Hematopoietic multipotent progenitor cell treated with erythropoietin and hydrocortisone succinate and interleukin-3 and kit ligand, for 4 days (in vitro differentiated cells): ENCODE measurements around the gene SPNS3.

ENCODE experiments used
- DNase-seq: peaks from one replicate; pipeline ENCODE4 v3.0.0-alpha.2; 2015

SPNS3 gene, protein sequence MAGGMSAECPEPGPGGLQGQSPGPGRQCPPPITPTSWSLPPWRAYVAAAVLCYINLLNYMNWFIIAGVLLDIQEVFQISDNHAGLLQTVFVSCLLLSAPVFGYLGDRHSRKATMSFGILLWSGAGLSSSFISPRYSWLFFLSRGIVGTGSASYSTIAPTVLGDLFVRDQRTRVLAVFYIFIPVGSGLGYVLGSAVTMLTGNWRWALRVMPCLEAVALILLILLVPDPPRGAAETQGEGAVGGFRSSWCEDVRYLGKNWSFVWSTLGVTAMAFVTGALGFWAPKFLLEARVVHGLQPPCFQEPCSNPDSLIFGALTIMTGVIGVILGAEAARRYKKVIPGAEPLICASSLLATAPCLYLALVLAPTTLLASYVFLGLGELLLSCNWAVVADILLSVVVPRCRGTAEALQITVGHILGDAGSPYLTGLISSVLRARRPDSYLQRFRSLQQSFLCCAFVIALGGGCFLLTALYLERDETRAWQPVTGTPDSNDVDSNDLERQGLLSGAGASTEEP

GRCh38 chr17:4433515-4434031 is at the start of gene SPNS3:
Gene SPNS3, plus strand, starts transcription at chr17:4433940. Its CDS starts 28 bp downstream, at chr17:4433968.
- peak; percentile 92 for DNase-seq

DNA sequence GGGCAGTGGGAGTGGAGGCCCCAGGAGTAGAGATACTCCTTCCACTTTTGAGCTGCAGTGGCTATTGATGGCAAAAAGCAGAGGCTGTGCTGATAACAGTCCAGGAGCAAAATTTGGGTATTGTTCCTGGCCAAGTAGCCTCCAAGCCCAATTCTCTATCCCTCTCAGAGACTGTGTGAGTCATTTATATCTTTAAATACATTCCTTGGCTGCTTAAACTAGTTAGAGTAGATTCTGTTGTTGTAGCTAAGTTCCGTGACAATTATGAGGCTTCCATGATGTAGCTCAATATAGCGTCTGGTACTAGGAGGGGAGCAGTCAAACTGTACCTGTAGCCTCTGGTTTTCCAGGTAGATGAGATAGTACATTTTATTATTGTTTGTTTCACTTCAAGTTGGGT is 47.3 kb upstream of the SPNS3 start:
- DNase-seq: no peak

DNA sequence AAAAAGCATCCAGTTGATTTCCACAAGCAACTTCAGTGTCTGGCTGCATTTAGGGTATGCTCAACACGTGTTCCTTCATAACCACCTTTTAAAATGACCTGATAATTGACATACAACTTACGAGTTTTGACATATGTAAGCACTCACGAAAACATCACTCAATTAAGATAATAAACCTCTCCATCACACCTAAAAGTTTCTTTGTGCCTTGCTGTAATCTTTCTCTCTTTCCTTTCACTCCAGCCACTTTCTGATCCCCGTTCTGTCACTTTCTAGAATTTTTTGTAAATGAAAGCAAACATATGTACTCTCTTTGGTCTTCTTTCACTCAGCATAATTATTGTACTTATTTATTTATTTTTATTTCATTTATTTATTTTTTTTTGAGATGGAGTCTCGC is 46.6 kb upstream of the SPNS3 start:
- DNase-seq: no peak

GRCh38 chr17:4389079-4389478 is 44.7 kb upstream of the SPNS3 start:
- DNase-seq: no peak

GRCh38 chr17:4393806-4394205 is 39.9 kb upstream of the SPNS3 start:
- DNase-seq: no peak

- DNase-seq: no peak
Measured at GRCh38 chr17:4394208-4395110, 39.3 kb upstream of the SPNS3 start.

GRCh38 chr17:4395111-4395478 is 38.6 kb upstream of the SPNS3 start:
- DNase-seq: no peak

DNA sequence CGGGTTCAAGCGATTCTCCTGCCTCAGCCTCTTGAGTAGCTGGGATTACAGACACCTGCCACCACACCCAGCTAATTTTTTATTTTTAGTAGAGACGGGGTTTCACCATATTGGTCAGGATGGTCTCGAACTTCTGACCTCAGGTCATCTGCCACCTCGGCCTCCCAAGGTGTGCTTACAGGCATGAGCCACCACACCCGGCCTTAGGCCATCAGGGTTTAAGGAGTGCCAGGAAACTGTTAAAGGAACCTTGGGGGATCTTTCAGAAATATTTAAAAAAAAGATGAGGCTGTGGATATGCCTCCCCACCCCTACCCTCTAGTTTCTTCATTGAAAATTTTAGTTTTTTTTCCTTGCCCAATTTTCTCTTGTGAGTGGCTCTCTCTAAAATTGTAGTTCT is 35.9 kb upstream of the SPNS3 start:
- DNase-seq: no peak

DNA sequence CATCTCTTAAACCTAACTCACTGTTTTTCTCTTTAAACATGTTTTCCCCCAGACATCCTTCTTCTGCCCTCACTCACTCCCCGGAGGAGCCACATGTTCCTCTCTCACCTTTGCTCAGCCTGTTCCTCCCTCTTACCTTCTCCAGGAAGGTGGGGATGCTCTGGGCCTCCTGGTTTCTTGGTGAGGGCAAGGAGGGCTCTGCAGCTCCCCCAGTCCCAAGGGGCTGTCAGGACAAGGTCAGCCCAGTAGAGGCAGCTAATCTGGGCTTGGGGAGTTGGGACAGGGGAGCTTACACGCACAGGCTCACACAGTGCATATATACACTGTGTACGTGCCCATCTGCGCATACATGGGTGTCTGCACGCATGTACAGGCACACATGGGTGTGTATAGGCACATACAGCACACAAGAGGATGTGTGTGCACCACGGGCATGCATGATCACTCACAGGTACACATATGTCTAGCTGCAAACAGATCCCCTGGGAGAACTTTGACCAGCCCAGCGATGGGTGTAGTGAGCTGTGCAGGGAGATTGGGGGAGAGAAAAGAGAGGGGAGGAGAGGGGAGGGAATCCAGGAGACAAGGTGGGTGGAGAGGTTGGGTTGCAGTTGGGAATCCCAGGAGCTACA is 28.6 kb upstream of the SPNS3 start:
- no peak for DNase-seq

DNA sequence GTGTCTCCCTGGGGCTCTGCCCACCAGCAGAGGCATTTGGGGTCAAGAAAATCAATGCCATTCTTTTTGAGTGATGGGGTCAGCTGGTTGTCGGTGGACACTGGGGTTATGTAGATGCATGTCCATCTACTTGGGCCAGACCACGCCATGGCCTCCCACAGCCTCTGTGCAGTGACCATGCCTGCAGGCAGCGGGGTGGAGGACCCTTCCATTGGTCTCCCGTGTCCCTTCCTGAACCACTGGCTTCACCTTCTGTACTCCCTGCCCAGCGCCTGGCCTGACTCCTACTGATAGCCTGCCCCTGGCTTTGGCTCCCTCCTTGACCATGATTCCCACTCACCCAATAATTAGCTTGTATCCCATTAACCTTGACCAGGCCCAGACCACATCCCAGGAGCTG is 28.0 kb upstream of the SPNS3 start:
- DNase-seq: no peak

- DNase-seq: no peak
Measured at GRCh38 chr17:4406386-4406785, 27.4 kb upstream of the SPNS3 start.

DNA sequence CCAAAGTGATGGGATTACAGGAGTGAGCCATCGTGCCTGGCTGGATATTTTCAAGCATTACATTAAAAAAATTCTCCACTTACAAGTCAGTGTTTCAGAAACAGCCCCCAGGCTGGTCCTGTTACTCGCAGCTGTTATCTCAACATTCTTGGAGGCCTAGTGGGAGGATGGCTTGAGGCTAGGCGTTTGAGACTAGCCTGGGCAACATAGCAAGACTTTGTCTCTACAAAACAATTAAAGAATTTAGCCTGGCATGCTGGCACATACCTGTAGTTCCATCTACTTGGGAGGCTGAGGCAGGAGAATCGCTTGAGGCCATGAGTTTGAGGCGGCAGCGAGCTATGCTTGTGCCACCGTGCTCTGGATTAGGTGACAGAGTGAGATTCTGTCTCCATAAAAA is 26.5 kb upstream of the SPNS3 start:
- DNase-seq: no peak

GRCh38 chr17:4407851-4408250 is 25.9 kb upstream of the SPNS3 start:
- DNase-seq: no peak

- DNase-seq: no peak
Measured at GRCh38 chr17:4409659-4410058, 24.1 kb upstream of the SPNS3 start.

GRCh38 chr17:4411201-4411600 is 22.5 kb upstream of the SPNS3 start:
- DNase-seq: peak; percentile 45

DNA sequence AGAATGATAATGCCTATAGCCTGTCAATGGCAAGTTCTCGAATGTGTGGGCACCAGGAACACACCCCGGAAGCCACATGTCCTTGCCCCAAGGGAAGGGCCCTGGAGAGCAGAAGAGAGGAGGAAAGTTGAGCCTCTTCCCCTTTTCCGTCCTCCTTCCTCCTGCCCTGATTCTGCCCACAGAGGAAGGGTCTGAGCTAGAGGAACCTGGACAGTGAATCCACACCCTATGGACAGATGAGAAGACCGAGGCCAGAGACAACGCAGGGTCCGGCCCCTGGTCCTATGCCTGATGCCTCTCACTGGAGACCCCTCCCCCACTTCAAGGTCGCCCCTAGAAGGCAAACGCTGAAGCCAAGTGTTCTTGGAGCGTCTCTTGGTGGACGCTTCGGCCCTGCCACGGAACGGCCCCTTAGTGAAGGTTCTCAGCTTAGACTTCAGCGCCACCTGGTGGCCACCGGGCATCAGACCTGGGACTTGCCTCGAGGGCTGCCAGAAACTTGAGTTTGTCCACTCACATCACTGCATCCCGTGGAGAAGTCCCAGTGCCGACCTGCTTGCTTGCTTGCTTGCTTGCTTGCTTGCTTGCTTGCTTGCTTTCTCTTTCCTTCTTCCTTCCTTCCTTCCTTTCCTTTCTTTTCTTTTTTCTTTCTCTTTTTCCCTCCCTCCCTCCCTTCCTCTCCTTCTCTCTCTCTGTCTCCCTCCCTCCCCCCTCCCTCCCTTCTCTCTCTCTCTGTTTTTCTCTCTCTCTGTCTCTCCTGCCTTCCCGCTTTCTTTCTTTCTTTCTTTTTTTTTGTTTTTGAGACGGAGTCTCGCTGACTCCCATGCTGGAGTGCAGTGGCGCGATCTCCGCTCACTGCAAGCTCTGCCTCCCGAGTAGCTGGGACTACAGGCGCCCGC is 20.6 kb upstream of the SPNS3 start:
- peak; percentile 95 for DNase-seq

- DNase-seq: no peak
Measured at GRCh38 chr17:4417129-4417667, 16.5 kb upstream of the SPNS3 start.

- peak; percentile 91 for DNase-seq
Measured at GRCh38 chr17:4420692-4421131, 13.0 kb upstream of the SPNS3 start.

DNA sequence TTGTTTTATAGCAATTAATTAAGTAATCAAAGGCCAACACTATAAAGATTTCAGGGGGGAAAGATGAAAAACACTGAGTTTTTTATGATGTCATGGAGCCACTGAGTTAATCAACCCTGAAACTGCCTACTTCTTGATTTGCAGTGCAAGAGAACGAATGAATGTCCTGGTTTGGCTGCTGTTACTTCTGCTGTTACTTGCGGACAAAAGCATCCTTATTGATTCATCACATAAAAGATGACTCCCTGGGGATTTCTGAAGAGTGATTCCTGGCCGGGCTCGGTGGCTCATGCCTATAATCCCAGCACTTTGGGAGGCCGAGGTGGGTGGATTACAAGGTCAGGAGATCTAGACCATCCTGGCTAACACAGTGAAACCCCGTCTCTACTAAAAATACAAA is 10.9 kb upstream of the SPNS3 start:
- no peak for DNase-seq

DNA sequence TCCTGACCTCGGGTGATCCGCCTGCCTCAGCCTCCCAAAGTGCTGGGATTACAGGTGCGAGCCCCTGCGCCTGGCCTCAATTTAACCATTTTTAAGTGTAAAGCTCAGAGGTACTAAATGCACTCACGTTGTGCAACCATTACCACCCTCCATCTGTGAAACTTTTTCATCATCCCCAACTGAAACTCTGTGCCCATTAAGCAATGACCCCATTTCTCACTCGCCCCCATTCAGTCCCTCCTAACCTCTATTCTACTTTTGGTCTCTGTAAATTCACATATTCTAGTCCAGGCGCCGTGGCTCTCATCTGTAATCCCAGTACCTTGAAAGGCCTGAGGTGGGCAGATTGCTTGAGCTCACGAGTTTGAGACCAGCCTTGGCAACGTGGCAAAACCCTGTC is 8.3 kb upstream of the SPNS3 start:
- DNase-seq: peak; percentile 54

DNA sequence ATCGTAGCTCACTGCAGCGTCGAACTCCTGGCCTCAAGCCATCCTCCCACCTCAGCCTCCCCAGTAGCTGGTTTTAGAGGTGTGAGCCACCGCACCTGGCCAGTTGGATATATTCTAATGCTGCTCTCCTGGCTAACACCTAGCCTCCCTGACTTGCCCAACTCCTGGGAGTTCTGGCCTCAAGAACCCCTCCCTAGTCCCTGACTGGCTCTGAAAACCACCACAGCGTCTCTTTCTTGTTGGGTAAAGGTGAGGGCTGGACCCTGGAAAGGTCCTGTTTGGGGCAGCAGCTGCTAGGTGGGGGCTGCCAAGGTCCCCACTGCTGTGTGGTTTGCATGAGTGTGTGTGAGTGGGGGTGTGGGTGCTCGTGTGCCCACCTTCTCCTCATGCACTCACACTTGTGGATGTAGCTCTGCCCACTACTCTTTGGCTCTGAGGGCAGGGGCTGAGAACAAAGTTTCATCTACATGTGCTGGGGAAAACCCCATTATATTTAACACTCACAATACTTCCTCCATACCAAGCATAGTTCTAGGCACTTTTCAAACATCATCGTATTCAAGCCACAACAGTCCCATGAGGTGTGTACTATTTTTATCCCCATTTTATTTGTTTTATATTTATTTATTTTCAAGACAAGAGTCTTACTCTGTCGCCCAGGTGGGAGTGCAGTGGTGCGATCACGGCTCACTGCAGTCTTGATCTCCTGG is 7.1 kb upstream of the SPNS3 start:
- DNase-seq: no peak
